KOPT-K1 (cell line): ENCODE measurements around the gene PHF21B.

Experiments used
- H3K27ac ChIP-seq: fragments of 200-600 bp; sonication (generic); 2 replicates; pipeline ENCODE4 v1.5.1; 2016; ENCODE audit warnings: antibody characterized with exemption, mild to moderate bottlenecking, low read depth, low read length; ENCODE audit not compliant: poor library complexity, severe bottlenecking
- H3K36me3 ChIP-seq: fragments of 200-600 bp; sonication (generic); 2 replicates; pipeline ENCODE4 v1.5.1; 2017; ENCODE audit warnings: antibody characterized with exemption, mild to moderate bottlenecking, low read length, moderate library complexity; ENCODE audit not compliant: insufficient read depth
- H3K9me3 ChIP-seq: fragments of 200-600 bp; sonication (generic); 2 replicates; pipeline ENCODE4 v1.5.1; 2017; ENCODE audit warnings: antibody characterized with exemption, low read length, mild to moderate bottlenecking; ENCODE audit not compliant: insufficient read depth, poor library complexity, severe bottlenecking

Gene PHF21B

GRCh38 chr22:44888491-44889254 is 121.1 kb downstream of the PHF21B start:
- Histone ChIP-seq H3K27ac (no peak overlapping the region), H3K9me3 (no peaks in the 10 kb centered on the region), H3K36me3 (no peaks in the 10 kb centered on the region)

GRCh38 chr22:44887941-44888366 is 121.9 kb downstream of the PHF21B start:
- H3K9me3 ChIP-seq = no peaks in the 10 kb centered on the region
- no peaks in the 10 kb centered on the region for H3K36me3 ChIP-seq
- no peak overlapping the region for H3K27ac ChIP-seq

DNA sequence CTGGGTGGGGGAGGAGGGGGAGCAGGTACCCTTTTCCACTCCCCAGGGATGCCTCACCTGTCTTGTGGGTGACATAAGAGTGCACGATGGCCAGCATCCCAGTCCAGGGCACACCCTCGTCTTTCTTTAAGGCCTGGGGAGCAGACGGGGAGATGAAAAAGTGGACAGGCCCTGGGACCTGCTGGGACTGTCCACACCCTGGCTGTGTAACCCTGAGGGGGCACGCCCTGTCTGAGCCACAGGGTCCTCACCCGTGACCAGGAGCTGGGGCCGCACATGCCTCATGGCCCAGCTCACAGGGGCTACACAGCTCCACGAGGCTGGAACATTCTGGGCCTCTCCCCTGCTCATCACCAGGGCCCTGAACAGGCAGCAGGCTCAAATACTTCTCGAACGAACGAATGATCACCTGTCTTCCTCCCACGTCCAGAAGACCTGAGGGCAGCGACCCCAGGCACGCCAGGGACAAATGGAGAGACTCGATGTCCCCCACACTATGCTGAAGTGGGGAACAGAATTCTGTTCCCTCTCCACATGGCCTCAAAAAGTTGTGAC is 123.9 kb downstream of the PHF21B start:
- Histone ChIP-seq H3K9me3 (no peaks in the 10 kb centered on the region), H3K36me3 (no peaks in the 10 kb centered on the region), H3K27ac (no peak overlapping the region)

- Histone ChIP-seq H3K36me3 (no peaks in the 10 kb centered on the region), H3K27ac (no peak overlapping the region), H3K9me3 (no peaks in the 10 kb centered on the region)
These were observed 124.6 kb downstream of the PHF21B start for GRCh38 chr22:44884968-44885805.

DNA sequence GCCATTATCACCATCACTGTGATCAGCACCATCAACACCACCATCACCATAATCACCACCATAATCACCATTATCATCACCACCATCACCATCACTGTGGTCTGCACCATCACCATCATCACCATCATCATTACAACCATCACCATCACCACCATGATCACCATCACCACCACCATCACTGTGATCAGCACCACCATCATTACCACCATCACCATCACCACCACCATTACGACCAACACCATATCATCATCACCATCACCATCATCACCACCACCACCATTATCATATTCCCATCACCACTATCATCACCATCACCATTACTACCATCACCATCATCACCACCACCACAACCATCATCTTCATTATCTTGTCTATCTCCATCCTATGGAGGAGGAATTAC is 125.2 kb downstream of the PHF21B start:
- no peak overlapping the region for H3K27ac ChIP-seq
- H3K36me3 ChIP-seq = no peaks in the 10 kb centered on the region
- no peaks in the 10 kb centered on the region for H3K9me3 ChIP-seq

DNA sequence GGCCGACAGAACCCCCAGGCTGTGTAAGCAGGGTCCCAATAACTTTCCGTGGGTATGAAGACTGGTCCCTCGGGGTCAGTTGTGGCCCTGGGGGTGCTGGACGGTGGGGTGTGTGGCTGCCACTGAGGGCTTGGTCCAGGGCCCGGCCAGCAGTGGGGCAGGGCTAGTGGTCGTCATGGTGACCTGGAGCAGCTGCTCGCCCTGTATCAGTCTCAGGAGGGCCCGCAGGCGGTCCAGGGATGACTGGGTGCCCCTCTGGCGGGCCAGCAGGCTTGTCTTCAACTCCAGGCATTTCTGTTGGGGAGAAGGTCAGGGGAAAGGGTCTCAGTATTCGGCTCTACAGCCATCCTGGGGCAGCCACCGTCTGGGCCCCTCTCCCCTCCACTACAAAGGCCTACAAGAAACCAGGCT is 126.8 kb downstream of the PHF21B start:
- no peaks in the 10 kb centered on the region for H3K9me3 ChIP-seq
- no peaks in the 10 kb centered on the region for H3K36me3 ChIP-seq
- no peak overlapping the region for H3K27ac ChIP-seq

DNA sequence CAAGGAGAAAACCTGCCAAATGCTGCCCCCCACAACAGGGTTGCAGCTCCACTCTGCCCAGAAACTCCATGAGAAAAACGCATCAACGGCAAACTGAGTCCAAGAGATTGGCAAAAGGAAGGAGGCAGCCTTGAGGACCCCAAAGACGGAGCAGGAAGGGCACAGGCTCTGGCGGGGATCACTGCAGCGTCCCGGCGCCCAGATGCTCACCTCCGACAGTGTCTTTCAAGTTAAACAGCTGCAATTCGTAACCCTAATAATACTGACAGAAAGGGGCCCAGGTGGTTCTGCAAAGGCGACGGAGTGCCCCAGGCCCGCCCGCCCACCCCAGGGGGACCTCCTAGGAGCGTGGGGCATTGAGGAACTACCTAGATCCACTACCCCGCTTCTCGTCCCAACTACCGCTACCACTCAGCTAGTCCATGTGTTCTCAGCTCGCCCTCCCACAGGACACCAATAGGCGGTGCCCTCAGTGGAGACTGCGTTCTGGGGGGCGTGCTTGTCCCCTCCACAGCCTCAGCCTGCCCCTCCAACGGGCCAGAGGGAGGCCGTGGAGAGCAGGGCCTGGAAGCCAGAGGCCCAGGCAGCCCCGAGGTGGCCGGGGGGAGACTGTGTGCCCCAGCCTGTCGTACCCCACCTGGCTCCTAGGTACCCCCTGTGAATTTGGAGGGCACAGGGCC is 127.4 kb downstream of the PHF21B start:
- Histone ChIP-seq H3K27ac (no peak overlapping the region), H3K9me3 (no peaks in the 10 kb centered on the region), H3K36me3 (no peaks in the 10 kb centered on the region)

- no peak overlapping the region for H3K27ac ChIP-seq
- H3K36me3 ChIP-seq = no peaks in the 10 kb centered on the region
- no peaks in the 10 kb centered on the region for H3K9me3 ChIP-seq
These were observed 128.2 kb downstream of the PHF21B start for GRCh38 chr22:44881624-44882023.

GRCh38 chr22:44880610-44881290 is 129.1 kb downstream of the PHF21B start:
- H3K9me3 ChIP-seq = no peaks in the 10 kb centered on the region
- H3K27ac ChIP-seq = no peak overlapping the region
- H3K36me3 ChIP-seq = no peaks in the 10 kb centered on the region

GRCh38 chr22:44879301-44879680 is 130.5 kb downstream of the PHF21B start:
- H3K36me3 ChIP-seq = no peaks in the 10 kb centered on the region

DNA sequence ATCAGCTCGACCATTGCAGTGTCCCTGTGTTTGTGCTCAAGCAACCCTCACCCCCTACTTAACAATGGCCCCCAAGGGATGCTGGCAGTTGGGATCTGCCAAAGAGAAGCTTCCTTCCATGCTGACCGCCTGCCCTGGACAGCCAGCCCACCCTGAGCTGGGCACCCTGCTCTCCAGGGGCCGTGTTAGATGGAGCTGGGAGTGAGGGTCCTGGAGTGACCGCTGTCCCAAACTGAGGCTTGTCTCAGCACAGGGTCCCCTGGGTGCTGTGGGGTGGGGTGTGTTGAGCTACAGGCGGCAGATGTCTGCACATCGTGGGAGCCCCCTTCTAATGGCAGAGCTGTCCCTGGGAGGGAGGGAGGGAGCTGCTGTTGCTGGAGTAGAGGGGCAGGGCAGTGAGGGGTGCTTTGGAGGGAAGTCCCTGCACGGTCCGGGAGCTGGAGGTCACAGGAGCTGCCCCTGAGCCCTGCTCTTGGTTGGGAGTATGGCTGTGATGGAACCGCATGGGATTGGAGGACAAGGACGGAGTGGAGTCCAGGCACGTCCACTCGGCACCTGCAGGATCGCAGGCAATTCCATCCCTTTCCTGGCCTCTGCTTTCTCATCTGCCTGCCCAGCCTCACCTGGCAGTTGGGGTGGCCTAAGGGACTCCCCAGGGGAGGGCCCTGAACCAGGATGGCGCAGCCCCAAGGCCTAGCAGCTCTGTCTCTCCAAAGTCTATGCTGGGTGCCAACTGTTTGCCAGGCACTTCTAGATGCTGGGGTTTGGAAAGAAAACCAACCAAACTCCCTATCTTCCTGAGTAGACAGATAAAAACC is 131.1 kb downstream of the PHF21B start:
- no peaks in the 10 kb centered on the region for H3K36me3 ChIP-seq
- no peaks in the 10 kb centered on the region for H3K9me3 ChIP-seq

More at GRCh38 chr22:44879301-44879680, 130.5 kb downstream of the PHF21B start:
- H3K9me3 ChIP-seq = no peaks in the 10 kb centered on the region
- no peak overlapping the region for H3K27ac ChIP-seq

DNA sequence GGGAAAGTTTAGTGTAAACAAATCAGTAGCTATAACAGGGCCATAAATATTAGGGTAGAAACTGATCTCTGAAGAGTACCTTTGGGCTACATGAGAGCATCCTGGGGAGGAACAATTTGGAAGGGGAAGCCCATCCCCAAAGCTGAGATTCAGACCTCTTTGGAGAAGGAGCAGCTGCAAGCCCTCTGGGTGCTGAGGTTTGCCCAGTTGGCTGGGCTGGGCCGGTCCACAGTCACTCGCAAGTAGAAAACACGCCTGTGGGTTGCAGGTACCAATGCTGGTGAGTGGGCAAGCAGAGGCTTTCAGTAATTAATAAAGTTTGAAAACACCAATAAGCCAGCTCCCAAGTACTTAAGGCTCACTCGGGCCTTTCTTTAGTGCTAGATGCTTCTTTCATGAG is 132.9 kb downstream of the PHF21B start:
- no peaks in the 10 kb centered on the region for H3K36me3 ChIP-seq
- H3K27ac ChIP-seq = no peak overlapping the region
- H3K9me3 ChIP-seq = peaks cover 3% of the 10 kb centered on the region

More for the DNA sequence above, 131.1 kb downstream of the PHF21B start:
- no peak overlapping the region for H3K27ac ChIP-seq

- Histone ChIP-seq H3K27ac (no peak overlapping the region), H3K36me3 (no peaks in the 10 kb centered on the region), H3K9me3 (peaks cover 12% of the 10 kb centered on the region)
These were observed 138.0 kb downstream of the PHF21B start for GRCh38 chr22:44871782-44872181.

DNA sequence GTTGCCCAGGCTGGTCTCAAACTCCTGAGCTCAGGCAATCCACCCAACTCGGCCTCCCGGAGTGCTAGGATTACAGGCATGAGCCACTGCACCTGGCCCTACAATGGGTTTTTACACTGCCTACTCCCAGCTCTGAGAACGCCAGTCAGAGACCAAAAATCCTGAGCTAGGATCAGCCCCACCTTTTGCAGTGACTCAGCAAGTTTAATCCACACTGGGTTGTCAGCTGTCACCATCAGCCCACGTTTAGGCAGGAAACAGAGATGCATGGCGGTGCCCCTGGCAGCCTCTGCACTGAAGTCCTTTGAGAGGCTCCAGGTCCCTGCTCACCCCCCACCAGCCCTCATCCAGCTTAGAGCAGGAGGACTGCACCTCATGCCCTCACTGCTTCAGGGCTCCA is 139.8 kb downstream of the PHF21B start:
- Histone ChIP-seq H3K27ac (no peak overlapping the region), H3K9me3 (peaks cover 12% of the 10 kb centered on the region)

More for the DNA sequence above, 139.8 kb downstream of the PHF21B start:
- H3K36me3 ChIP-seq = no peaks in the 10 kb centered on the region
